SK-MEL-5 (cell line): ENCODE measurements around the gene PHF14. TPM values are rescaled to one million over a fixed set of nuclear protein-coding genes. Genes with fewer than 3 reads are reported as not detected.
"Not testable (repeated sequence)": the region's sequence is repeated elsewhere in the genome, so short reads cannot be mapped to it uniquely, and the experiment has no call there.

Experiments
- DNase-seq: peaks from one replicate; pipeline ENCODE4 v3.0.0-alpha.2; 2016; ENCODE audit warnings: low read depth, low spot score
- in situ Hi-C: cut with HindIII; loops from 2 replicates; pipeline ENCODE4 v1.10.0; 2016; ENCODE audit warnings: low sequenced_read_pairs, high pct_unique_total_duplicates, low pct_unique_long_range_greater_than_20kb
- total RNA-seq: library from RNA; depleted of rRNA; stranded (reverse); fragments of >200 nt; shearing (Covaris generic); gene quantifications from 2 replicates; pipeline ENCODE4 v1.2.3, GENCODE V29; 2014

The PHF14 gene
- total RNA-seq, 1 experiment from 2014 or later = 48.5 TPM

- in situ Hi-C loops = no loop called here
- DNase-seq = no peak
Observed at GRCh38 chr7:10972174-10972573, 1.5 kb upstream of the PHF14 start.

GRCh38 chr7:10973942-10974911 lies 555 bp downstream of the PHF14 start:
- in situ Hi-C loops = no loop called here
- peak; percentile 45 for DNase-seq

- in situ Hi-C loops = no loop called here
- DNase-seq = no peak
Observed at GRCh38 chr7:10977113-10977512, 3.4 kb downstream of the PHF14 start.

GRCh38 chr7:10981317-10981716 lies 7.6 kb downstream of the PHF14 start:
- DNase-seq = no peak
- in situ Hi-C loops = no loop called here

- DNase-seq, in situ Hi-C loops: not testable (repeated sequence)
Observed at GRCh38 chr7:10990748-10991147, 17.1 kb downstream of the PHF14 start.

- DNase-seq, in situ Hi-C loops: not testable (repeated sequence)
Observed at GRCh38 chr7:10995482-10996166, 22.0 kb downstream of the PHF14 start.

- in situ Hi-C loops = no loop called here
- no peak for DNase-seq
Observed at GRCh38 chr7:10998996-10999757, 25.5 kb downstream of the PHF14 start.

GRCh38 chr7:11005202-11005601 lies 31.5 kb downstream of the PHF14 start:
- no peak for DNase-seq
- in situ Hi-C loops = no loop called here

GRCh38 chr7:11006291-11006690 lies 32.6 kb downstream of the PHF14 start:
- in situ Hi-C loops = no loop called here
- no peak for DNase-seq

- DNase-seq = no peak
- in situ Hi-C loops = no loop called here
Observed at GRCh38 chr7:11009631-11010030, 36.0 kb downstream of the PHF14 start.

- in situ Hi-C loops = no loop called here
Observed at GRCh38 chr7:11021468-11021867, 47.8 kb downstream of the PHF14 start.

GRCh38 chr7:11026452-11027359 lies 53.0 kb downstream of the PHF14 start:
- no peak for DNase-seq
- in situ Hi-C loops = no loop called here

More at GRCh38 chr7:11021468-11021867, 47.8 kb downstream of the PHF14 start:
- no peak for DNase-seq

GRCh38 chr7:11035661-11036060 lies 62.0 kb downstream of the PHF14 start:
- DNase-seq = no peak
- in situ Hi-C loops = no loop called here

- DNase-seq = no peak
Observed at GRCh38 chr7:11039974-11040373, 66.3 kb downstream of the PHF14 start.

GRCh38 chr7:11054033-11054432 lies 80.4 kb downstream of the PHF14 start:
- DNase-seq = no peak
- in situ Hi-C loops = no loop called here

More at GRCh38 chr7:11039974-11040373, 66.3 kb downstream of the PHF14 start:
- in situ Hi-C loops = no loop called here

- in situ Hi-C loops = no loop called here
- no peak for DNase-seq
Observed at GRCh38 chr7:11060893-11061292, 87.2 kb downstream of the PHF14 start.

GRCh38 chr7:11062110-11062509 lies 88.4 kb downstream of the PHF14 start:
- no peak for DNase-seq
- in situ Hi-C loops = no loop called here
